Astrocyte (in vitro differentiated cells and primary cell): Measurements from ENCODE around the gene PIK3C3. TPM values are rescaled to one million over a fixed set of nuclear protein-coding genes. Genes with fewer than 3 reads are reported as not detected.
"Not testable (repeated sequence)": the region's sequence is repeated elsewhere in the genome, so short reads cannot be mapped to it uniquely, and the experiment has no call there.

Source experiments
- DNase-seq: peaks from one replicate; pipeline ENCODE4 v3.0.0-alpha.2; 2010; ENCODE audit warnings: low read depth
- FAIRE-seq: peaks from 2 replicates; lab custom pipeline; 2011; peaks lifted over from hg19 to GRCh38; lab: Jason Lieb, UNC
- H2AFZ ChIP-seq: 2 replicates; pipeline ENCODE4 v1.6.0; 2012; ENCODE audit warnings: low read depth, low read length, inconsistent platforms
- H3K27ac ChIP-seq: 2 replicates; pipeline ENCODE4 v1.5.1; 2011; ENCODE audit warnings: low read depth, low read length, inconsistent platforms
- H3K27me3 ChIP-seq: 2 replicates; pipeline ENCODE4 v1.6.0; 2011; ENCODE audit warnings: low read length, inconsistent platforms; ENCODE audit not compliant: insufficient read depth
- H3K36me3 ChIP-seq: 2 replicates; pipeline ENCODE4 v1.5.1; 2011; ENCODE audit warnings: low read length, inconsistent platforms; ENCODE audit not compliant: insufficient read depth
- H3K4me1 ChIP-seq: 2 replicates; pipeline ENCODE4 v1.5.1; 2011; ENCODE audit warnings: low read length, inconsistent platforms; ENCODE audit not compliant: insufficient read depth
- H3K4me2 ChIP-seq: 2 replicates; pipeline ENCODE4 v1.6.0; 2012; ENCODE audit warnings: low read length, inconsistent platforms
- H3K4me3 ChIP-seq: 2 replicates; pipeline ENCODE4 v1.5.1; 2011; ENCODE audit warnings: low read depth, mild to moderate bottlenecking, low read length, inconsistent platforms; ENCODE audit not compliant: insufficient read depth
- H3K79me2 ChIP-seq: 2 replicates; pipeline ENCODE4 v1.6.0; 2012; ENCODE audit warnings: mild to moderate bottlenecking, low read length, inconsistent platforms; ENCODE audit not compliant: insufficient read depth
- H3K9ac ChIP-seq: 2 replicates; pipeline ENCODE4 v1.6.0; 2012; ENCODE audit warnings: mild to moderate bottlenecking, low read length, inconsistent platforms
- H3K9me3 ChIP-seq: 2 replicates; pipeline ENCODE4 v1.5.1; 2012; ENCODE audit warnings: low read depth, mild to moderate bottlenecking, low read length, inconsistent platforms; ENCODE audit not compliant: insufficient read depth
- H4K20me1 ChIP-seq: 2 replicates; pipeline ENCODE4 v1.6.0; 2012; ENCODE audit warnings: low read length, inconsistent platforms; ENCODE audit not compliant: insufficient read depth
- H3K27ac Mint-ChIP-seq: one replicate; pipeline ENCODE4 v1.8.0; 2021; ENCODE audit warnings: mild to moderate bottlenecking, mixed read lengths; ENCODE audit not compliant: unreplicated experiment
- H3K27me3 Mint-ChIP-seq: one replicate; pipeline ENCODE4 v1.8.0; 2021; ENCODE audit warnings: low read depth, mixed read lengths; ENCODE audit not compliant: unreplicated experiment
- H3K36me3 Mint-ChIP-seq: one replicate; pipeline ENCODE4 v1.8.0; 2021; ENCODE audit warnings: low read depth, mixed read lengths; ENCODE audit not compliant: unreplicated experiment
- H3K4me1 Mint-ChIP-seq: one replicate; pipeline ENCODE4 v1.8.0; 2021; ENCODE audit warnings: low read depth, mixed read lengths; ENCODE audit not compliant: unreplicated experiment
- H3K4me3 Mint-ChIP-seq: one replicate; pipeline ENCODE4 v1.8.0; 2021; ENCODE audit warnings: mild to moderate bottlenecking, moderate library complexity, mixed read lengths; ENCODE audit not compliant: unreplicated experiment
- H3K9me3 Mint-ChIP-seq: one replicate; pipeline ENCODE4 v1.8.0; 2021; ENCODE audit warnings: mild to moderate bottlenecking, mixed read lengths; ENCODE audit not compliant: unreplicated experiment
- CTCF ChIP-seq: IDR thresholded peaks from 2 replicates; pipeline ENCODE4 v1.5.1; 2011; ENCODE audit warnings: low read depth, mild to moderate bottlenecking, inconsistent platforms, low read length, moderate library complexity; ENCODE audit not compliant: insufficient read depth
- EZH2 ChIP-seq: IDR thresholded peaks from 2 replicates; pipeline ENCODE4 v1.6.1; 2012; ENCODE audit warnings: mild to moderate bottlenecking, low read length, inconsistent platforms; ENCODE audit not compliant: insufficient read depth
- total RNA-seq: library from RNA; stranded (reverse); gene quantifications from 2 replicates; pipeline ENCODE4 v1.2.1, GENCODE V29; 2021

Gene PIK3C3
- total RNA-seq, 1 donor from 2014 or later: 106 TPM

- no peaks in the 10 kb centered on the region for H3K27me3 ChIP-seq
- no peaks in the 10 kb centered on the region for H4K20me1 ChIP-seq
- H3K36me3 ChIP-seq: peaks cover 20% of the 10 kb centered on the region
- no peak overlapping the region for H3K27ac Mint-ChIP-seq
- no peaks in the 10 kb centered on the region for H3K4me1 ChIP-seq
- FAIRE-seq: no peak
- H3K4me1 Mint-ChIP-seq: no peaks in the 10 kb centered on the region
- H3K4me3 Mint-ChIP-seq: no peak overlapping the region
- H3K9me3 Mint-ChIP-seq: no peaks in the 10 kb centered on the region
- H3K27ac ChIP-seq: no peak overlapping the region
- H3K79me2 ChIP-seq: no peaks in the 10 kb centered on the region
- no peak overlapping the region for H2AFZ ChIP-seq
- no peaks in the 10 kb centered on the region for H3K27me3 Mint-ChIP-seq
- peaks cover 17% of the 10 kb centered on the region for H3K36me3 Mint-ChIP-seq
- no peak overlapping the region for H3K4me2 ChIP-seq
- no peaks in the 10 kb centered on the region for H3K9me3 ChIP-seq
- no peak overlapping the region for H3K9ac ChIP-seq
- DNase-seq: no peak
- TF ChIP-seq CTCF: no peak
- TF ChIP-seq EZH2: no peak
- H3K4me3 ChIP-seq: no peak overlapping the region
Measured at GRCh38 chr18:42005782-42006181, 50.7 kb downstream of the PIK3C3 start.

GRCh38 chr18:42009457-42009856 lies 54.4 kb downstream of the PIK3C3 start:
- not testable (repeated sequence) for H4K20me1 ChIP-seq, H3K27me3 ChIP-seq, H3K9me3 ChIP-seq, H3K4me2 ChIP-seq, H3K9me3 Mint-ChIP-seq, DNase-seq, FAIRE-seq, H3K4me1 ChIP-seq, H2AFZ ChIP-seq, H3K79me2 ChIP-seq, H3K27ac Mint-ChIP-seq, H3K9ac ChIP-seq, H3K4me3 Mint-ChIP-seq, H3K4me3 ChIP-seq, H3K27me3 Mint-ChIP-seq, H3K4me1 Mint-ChIP-seq, H3K27ac ChIP-seq
- peaks cover 20% of the 10 kb centered on the region for H3K36me3 ChIP-seq
- peaks cover 13% of the 10 kb centered on the region for H3K36me3 Mint-ChIP-seq

GRCh38 chr18:42011053-42011452 lies 56.0 kb downstream of the PIK3C3 start:
- no peak overlapping the region for H2AFZ ChIP-seq
- no peaks in the 10 kb centered on the region for H3K4me1 ChIP-seq
- peaks cover 3% of the 10 kb centered on the region for H3K79me2 ChIP-seq
- no peaks in the 10 kb centered on the region for H3K9me3 ChIP-seq
- Mint-ChIP-seq H3K27me3 (no peaks in the 10 kb centered on the region), H3K4me1 (no peaks in the 10 kb centered on the region), H3K9me3 (no peaks in the 10 kb centered on the region), H3K4me3 (no peak overlapping the region), H3K27ac (no peak overlapping the region), H3K36me3 (peaks cover 13% of the 10 kb centered on the region)
- no peaks in the 10 kb centered on the region for H3K27me3 ChIP-seq
- DNase-seq (no peak), FAIRE-seq (no peak)
- H3K9ac ChIP-seq: no peak overlapping the region
- no peaks in the 10 kb centered on the region for H4K20me1 ChIP-seq
- no peak for TF ChIP-seq EZH2
- no peak for TF ChIP-seq CTCF
- H3K27ac ChIP-seq: no peak overlapping the region
- no peak overlapping the region for H3K4me3 ChIP-seq
- H3K4me2 ChIP-seq: no peak overlapping the region
- H3K36me3 ChIP-seq: peaks cover 14% of the 10 kb centered on the region
